Fibroblast of lung (primary cell): ENCODE results near the gene SMARCA2. TPM values are rescaled to one million over a fixed set of nuclear protein-coding genes. Genes with fewer than 3 reads are reported as not detected.

ENCODE experiments used
- DNase-seq, 2 donors: peaks; one replicate each; pipeline versions ENCODE4 v3.0.0 to v3.0.0-alpha.2; 2010; ENCODE audit warnings: low read depth in 2 of 2
- H2AFZ ChIP-seq: 2 replicates; pipeline ENCODE4 v1.5.1; 2012; ENCODE audit warnings: low read length, control low read depth, inconsistent platforms
- H3K27ac ChIP-seq: 2 replicates; pipeline ENCODE4 v1.5.1; 2011; ENCODE audit warnings: low read length, control low read depth; ENCODE audit not compliant: insufficient read depth
- H3K27me3 ChIP-seq: 2 replicates; pipeline ENCODE4 v1.5.1; 2011; ENCODE audit warnings: mild to moderate bottlenecking, low read length; ENCODE audit not compliant: control insufficient read depth, insufficient read depth
- H3K36me3 ChIP-seq: 2 replicates; pipeline ENCODE4 v1.5.1; 2011; ENCODE audit warnings: low read length; ENCODE audit not compliant: control insufficient read depth, insufficient read depth
- H3K4me1 ChIP-seq: 2 replicates; pipeline ENCODE4 v1.5.1; 2011; ENCODE audit warnings: low read length; ENCODE audit not compliant: control insufficient read depth, insufficient read depth; ENCODE audit errors: extremely low read depth
- H3K4me2 ChIP-seq: 2 replicates; pipeline ENCODE4 v1.5.1; 2011; ENCODE audit warnings: low read length, control low read depth; ENCODE audit not compliant: insufficient read depth; ENCODE audit errors: extremely low read depth
- H3K4me3 ChIP-seq, 4 experiments: fragments of 200-600 bp in 1 of 4; sonication (generic) in 1 of 4; replicated peaks in 1 of 4; 2 replicates each; pipeline ENCODE4 v1.5.1; 2011 to 2016; ENCODE audit warnings: low read length in 4 of 4, low read depth in 3 of 4, mild to moderate bottlenecking in 3 of 4, control low read depth in 2 of 4, inconsistent platforms in 1 of 4, mixed read lengths in 1 of 4; ENCODE audit not compliant: insufficient read depth in 1 of 4; ENCODE audit errors: control extremely low read depth in 1 of 4
- H3K79me2 ChIP-seq: 2 replicates; pipeline ENCODE4 v1.5.1; 2012; ENCODE audit warnings: mild to moderate bottlenecking, low read length, inconsistent platforms; ENCODE audit not compliant: control insufficient read depth, insufficient read depth
- H3K9ac ChIP-seq: 2 replicates; pipeline ENCODE4 v1.5.1; 2011; ENCODE audit warnings: mild to moderate bottlenecking, low read length, control low read depth; ENCODE audit not compliant: insufficient read depth
- H3K9me3 ChIP-seq: 2 replicates; pipeline ENCODE4 v1.5.1; 2012; ENCODE audit warnings: low read depth, low read length; ENCODE audit not compliant: control insufficient read depth, insufficient read depth
- H4K20me1 ChIP-seq: 2 replicates; pipeline ENCODE4 v1.5.1; 2011; ENCODE audit warnings: low read length; ENCODE audit not compliant: control insufficient read depth, insufficient read depth; ENCODE audit errors: extremely low read depth
- EZH2 ChIP-seq: IDR thresholded peaks from 2 replicates; pipeline ENCODE4 v1.5.1; 2012; ENCODE audit warnings: low read length, control low read depth, mild to moderate bottlenecking; ENCODE audit errors: missing control alignments
- polyA plus RNA-seq, 2 donors: library from polyadenylated mRNA; depleted of rRNA in 1 of 2; stranded (reverse) in 1 of 2; unstranded in 1 of 2; fragments of >200 nt; gene quantifications; 2 replicates each; pipeline ENCODE4 v1.2.1, GENCODE V29; 2011 to 2012; ENCODE audit warnings: missing spikeins in 1 of 2
- total RNA-seq: library from RNA; depleted of rRNA; stranded (reverse); fragments of >200 nt; gene quantifications from 2 replicates; pipeline ENCODE4 v1.2.1, GENCODE V29; 2014
- TF ChIP-seq, protein P1 (sequence below), 2 donors: IDR thresholded peaks in 1 of 2; conservative IDR thresholded peaks in 1 of 2; 1 replicate in 1 of 2; 2 replicates in 1 of 2; pipeline ENCODE4 v1.5.1; 2011 to 2012; ENCODE audit warnings: low read length in 2 of 2, control low read depth in 1 of 2, inconsistent platforms in 1 of 2, low read depth in 1 of 2, mild to moderate bottlenecking in 1 of 2

The SMARCA2 gene
- total and polyA plus RNA-seq, 2 donors (not counting 1 experiment from before 2014, with no cell fraction given) = 36.8 to 62.3 TPM

DNA sequence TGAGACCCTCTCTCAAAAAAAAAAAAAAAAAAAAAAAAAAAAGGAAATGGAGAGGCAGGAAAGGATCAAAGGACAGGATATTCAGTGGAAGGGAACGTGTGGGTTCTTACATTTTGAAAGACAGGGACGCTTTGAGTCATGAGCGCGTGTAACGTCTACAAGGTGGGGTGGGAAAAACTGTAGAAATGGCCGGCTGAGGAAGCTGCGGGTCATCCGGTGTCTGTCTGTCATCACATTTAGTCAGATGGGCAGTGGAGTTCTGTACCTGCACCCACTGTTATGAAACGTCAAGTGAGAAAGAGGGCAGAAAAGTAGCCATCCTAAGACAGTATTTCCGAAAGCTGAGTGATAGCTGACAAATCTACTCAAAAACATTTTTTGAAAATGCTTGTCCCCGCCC is 159.8 kb downstream of the SMARCA2 start:
- H3K27ac ChIP-seq = no peak overlapping the region
- DNase-seq = no peak
- TF ChIP-seq, protein P1, sequence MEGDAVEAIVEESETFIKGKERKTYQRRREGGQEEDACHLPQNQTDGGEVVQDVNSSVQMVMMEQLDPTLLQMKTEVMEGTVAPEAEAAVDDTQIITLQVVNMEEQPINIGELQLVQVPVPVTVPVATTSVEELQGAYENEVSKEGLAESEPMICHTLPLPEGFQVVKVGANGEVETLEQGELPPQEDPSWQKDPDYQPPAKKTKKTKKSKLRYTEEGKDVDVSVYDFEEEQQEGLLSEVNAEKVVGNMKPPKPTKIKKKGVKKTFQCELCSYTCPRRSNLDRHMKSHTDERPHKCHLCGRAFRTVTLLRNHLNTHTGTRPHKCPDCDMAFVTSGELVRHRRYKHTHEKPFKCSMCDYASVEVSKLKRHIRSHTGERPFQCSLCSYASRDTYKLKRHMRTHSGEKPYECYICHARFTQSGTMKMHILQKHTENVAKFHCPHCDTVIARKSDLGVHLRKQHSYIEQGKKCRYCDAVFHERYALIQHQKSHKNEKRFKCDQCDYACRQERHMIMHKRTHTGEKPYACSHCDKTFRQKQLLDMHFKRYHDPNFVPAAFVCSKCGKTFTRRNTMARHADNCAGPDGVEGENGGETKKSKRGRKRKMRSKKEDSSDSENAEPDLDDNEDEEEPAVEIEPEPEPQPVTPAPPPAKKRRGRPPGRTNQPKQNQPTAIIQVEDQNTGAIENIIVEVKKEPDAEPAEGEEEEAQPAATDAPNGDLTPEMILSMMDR (conservative IDR thresholded peaks at IDR 0.05 in 1 of 2, IDR thresholded peaks at IDR 0.05 in 1 of 2; ENCODE audit: low read depth in 1 of 2, low read length in 2 of 2) = no peak
- TF ChIP-seq EZH2 = no peak

DNA sequence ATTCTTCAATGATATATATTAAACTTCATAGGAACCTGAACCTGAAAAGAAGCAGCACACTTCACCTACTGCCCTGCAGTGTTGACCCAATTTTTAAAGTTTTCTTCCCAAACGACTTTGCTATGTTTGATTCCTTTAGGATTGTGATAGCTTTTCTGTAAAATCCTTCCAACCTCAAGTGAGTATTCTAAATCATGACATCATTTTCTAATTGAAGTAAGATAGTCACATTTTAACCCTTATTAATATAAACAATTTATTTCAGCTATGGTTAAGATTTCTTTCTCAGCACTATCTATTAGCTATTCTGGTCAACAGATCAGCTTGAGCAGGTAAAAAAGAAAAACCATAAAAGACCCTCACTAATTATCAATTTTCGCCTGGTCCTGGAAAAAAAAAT is 162.0 kb downstream of the SMARCA2 start:
- H3K27me3 ChIP-seq = no peaks in the 10 kb centered on the region
- no peak overlapping the region for H2AFZ ChIP-seq
- H3K4me1 ChIP-seq = no peaks in the 10 kb centered on the region
- H3K9ac ChIP-seq = no peak overlapping the region
- no peak for DNase-seq
- TF ChIP-seq, protein P1 (conservative IDR thresholded peaks at IDR 0.05 in 1 of 2, IDR thresholded peaks at IDR 0.05 in 1 of 2; ENCODE audit: low read depth in 1 of 2, low read length in 2 of 2) = no peak
- TF ChIP-seq EZH2 = no peak
- H3K27ac ChIP-seq = no peak overlapping the region
- H3K9me3 ChIP-seq = no peaks in the 10 kb centered on the region
- no peaks in the 10 kb centered on the region for H4K20me1 ChIP-seq
- no peaks in the 10 kb centered on the region for H3K79me2 ChIP-seq
- no peak overlapping the region for H3K4me3 ChIP-seq
- H3K36me3 ChIP-seq = no peaks in the 10 kb centered on the region
- H3K4me2 ChIP-seq = no peak overlapping the region

More for the DNA sequence above, 159.8 kb downstream of the SMARCA2 start:
- Histone ChIP-seq H3K9ac (no peak overlapping the region), H2AFZ (no peak overlapping the region), H3K4me3 (no peak overlapping the region), H3K36me3 (no peaks in the 10 kb centered on the region), H3K4me2 (no peak overlapping the region), H3K27me3 (no peaks in the 10 kb centered on the region), H3K4me1 (no peaks in the 10 kb centered on the region), H3K79me2 (no peaks in the 10 kb centered on the region), H3K9me3 (no peaks in the 10 kb centered on the region), H4K20me1 (no peaks in the 10 kb centered on the region)

DNA sequence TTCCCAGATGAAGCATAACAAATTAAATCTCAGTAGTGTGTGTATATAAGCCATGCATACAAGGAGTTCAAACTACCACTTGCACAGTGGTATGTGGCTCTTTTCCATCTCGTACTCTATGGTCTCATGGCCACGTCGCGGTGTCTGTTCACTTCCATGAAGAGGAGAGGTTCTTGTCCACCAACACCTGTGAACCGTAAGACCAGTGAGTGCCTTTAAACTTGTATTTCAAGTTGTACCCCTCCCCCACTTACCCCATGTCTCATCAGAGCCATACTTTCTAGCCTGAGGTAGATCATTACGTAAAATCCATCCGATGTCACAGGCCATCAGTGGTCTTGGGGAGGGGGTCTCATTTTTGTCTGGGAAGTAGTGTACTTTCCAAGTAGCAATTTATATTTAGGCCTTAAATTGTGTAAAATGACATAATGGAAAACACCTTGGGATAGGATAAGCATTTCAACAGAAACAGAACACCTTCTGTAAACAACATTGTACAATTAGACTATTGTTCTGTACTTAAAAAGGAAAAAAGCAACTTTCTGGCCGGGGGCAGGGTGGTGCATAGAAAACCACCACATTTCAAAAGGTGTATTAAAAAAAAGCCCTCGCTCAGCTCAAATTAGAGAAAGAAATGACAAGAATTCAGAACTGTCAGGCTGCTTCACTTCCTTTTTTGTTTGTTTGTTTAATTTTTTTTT is 163.0 kb downstream of the SMARCA2 start:
- TF ChIP-seq, protein P1 (conservative IDR thresholded peaks at IDR 0.05 in 1 of 2, IDR thresholded peaks at IDR 0.05 in 1 of 2; ENCODE audit: low read depth in 1 of 2, low read length in 2 of 2) = no peak
- TF ChIP-seq EZH2 = no peak

More for the DNA sequence above, 163.0 kb downstream of the SMARCA2 start:
- DNase-seq = no peak
- Histone ChIP-seq H3K4me1 (no peaks in the 10 kb centered on the region), H3K79me2 (no peaks in the 10 kb centered on the region), H3K27ac (no peak overlapping the region), H3K9ac (no peak overlapping the region), H3K4me2 (no peak overlapping the region), H2AFZ (no peak overlapping the region), H3K36me3 (no peaks in the 10 kb centered on the region), H3K9me3 (no peaks in the 10 kb centered on the region), H3K27me3 (no peaks in the 10 kb centered on the region), H3K4me3 (no peak overlapping the region), H4K20me1 (no peaks in the 10 kb centered on the region)
